ENCODE measurements around the gene PRR22.
A peak's percentile ranks its signal among the peaks of the same experiment; 100 is the strongest.

Gene PRR22

GRCh38 chr19:5782945-5783919, 1.3 kb downstream of the PRR22 start:
- TF ChIP-seq MAX (IDR thresholded peaks at IDR 0.05) (no peak), ZBTB7A (IDR thresholded peaks at IDR 0.05; ENCODE audit: low read depth) (0 out of 2 replicates have a peak, but pooled peaks have one; percentile 14)

GRCh38 chr19:5782322-5782721, 2.2 kb downstream of the PRR22 start:
- TF ChIP-seq USF1 (IDR thresholded peaks at IDR 0.05): no peak

GRCh38 chr19:5778402-5778801, 6.1 kb downstream of the PRR22 start:
- TF ChIP-seq YY1 (IDR thresholded peaks at IDR 0.05; ENCODE audit: low read depth) (no peak), TEAD4 (IDR thresholded peaks at IDR 0.05) (no peak), USF1 (IDR thresholded peaks at IDR 0.05) (no peak), CEBPB (IDR thresholded peaks at IDR 0.05) (no peak), TAF1 (IDR thresholded peaks at IDR 0.05; ENCODE audit: low read depth) (no peak), EP300 (IDR thresholded peaks at IDR 0.05; ENCODE audit: borderline replicate concordance) (no peak), MAX (IDR thresholded peaks at IDR 0.05) (no peak), ZBTB7A (IDR thresholded peaks at IDR 0.05; ENCODE audit: low read depth) (no peak)

- TF ChIP-seq REST (IDR thresholded peaks at IDR 0.05; ENCODE audit: low read depth): no peak
- TF ChIP-seq FOXM1 (IDR thresholded peaks at IDR 0.05; ENCODE audit: borderline replicate concordance, low read depth): no peak
- no peak for TF ChIP-seq USF1 (IDR thresholded peaks at IDR 0.05)
- TF ChIP-seq CEBPB (IDR thresholded peaks at IDR 0.05): no peak
- no peak for TF ChIP-seq TEAD4 (IDR thresholded peaks at IDR 0.05)
- no peak for TF ChIP-seq RAD21 (IDR thresholded peaks at IDR 0.05; ENCODE audit: low read depth)
- TF ChIP-seq TCF12 (IDR thresholded peaks at IDR 0.05; ENCODE audit: low read depth): no peak
- TF ChIP-seq CREB1 (IDR thresholded peaks at IDR 0.05; ENCODE audit: low read depth): no peak
- no peak for TF ChIP-seq TAF1 (IDR thresholded peaks at IDR 0.05; ENCODE audit: low read depth)
- TF ChIP-seq NFIC (IDR thresholded peaks at IDR 0.05): no peak
- no peak for TF ChIP-seq EGR1 (IDR thresholded peaks at IDR 0.05)
- no peak for TF ChIP-seq EP300 (IDR thresholded peaks at IDR 0.05; ENCODE audit: borderline replicate concordance)
These were observed 8.8 kb downstream of the PRR22 start for GRCh38 chr19:5775668-5776309.

- TF ChIP-seq TAF1 (IDR thresholded peaks at IDR 0.05; ENCODE audit: low read depth) (no peak), YY1 (IDR thresholded peaks at IDR 0.05; ENCODE audit: low read depth) (no peak), USF1 (IDR thresholded peaks at IDR 0.05) (no peak), NFIC (IDR thresholded peaks at IDR 0.05) (no peak), REST (IDR thresholded peaks at IDR 0.05; ENCODE audit: low read depth) (no peak), ZBTB7A (IDR thresholded peaks at IDR 0.05; ENCODE audit: low read depth) (no peak), TCF12 (IDR thresholded peaks at IDR 0.05; ENCODE audit: low read depth) (no peak), FOXM1 (IDR thresholded peaks at IDR 0.05; ENCODE audit: borderline replicate concordance, low read depth) (no peak), EP300 (IDR thresholded peaks at IDR 0.05; ENCODE audit: borderline replicate concordance) (no peak), CEBPB (IDR thresholded peaks at IDR 0.05) (no peak), EGR1 (IDR thresholded peaks at IDR 0.05) (no peak), TEAD4 (IDR thresholded peaks at IDR 0.05) (no peak), CREB1 (IDR thresholded peaks at IDR 0.05; ENCODE audit: low read depth) (no peak), MAX (IDR thresholded peaks at IDR 0.05) (no peak), RAD21 (IDR thresholded peaks at IDR 0.05; ENCODE audit: low read depth) (no peak)
These were observed 9.6 kb downstream of the PRR22 start for GRCh38 chr19:5774921-5775320.

All from Ishikawa (cell line).